SH-SY5Y (cell line): ENCODE measurements around the gene PSTPIP1.

Experiments
- GATA2 ChIP-seq: IDR thresholded peaks from 2 replicates; pipeline ENCODE4 v1.6.1; 2011; ENCODE audit warnings: mild to moderate bottlenecking, low read depth, low read length
- GATA3 ChIP-seq: IDR thresholded peaks from 2 replicates; pipeline ENCODE4 v1.6.1; 2011; ENCODE audit warnings: low read depth, mild to moderate bottlenecking, low read length, moderate library complexity

Gene PSTPIP1

DNA sequence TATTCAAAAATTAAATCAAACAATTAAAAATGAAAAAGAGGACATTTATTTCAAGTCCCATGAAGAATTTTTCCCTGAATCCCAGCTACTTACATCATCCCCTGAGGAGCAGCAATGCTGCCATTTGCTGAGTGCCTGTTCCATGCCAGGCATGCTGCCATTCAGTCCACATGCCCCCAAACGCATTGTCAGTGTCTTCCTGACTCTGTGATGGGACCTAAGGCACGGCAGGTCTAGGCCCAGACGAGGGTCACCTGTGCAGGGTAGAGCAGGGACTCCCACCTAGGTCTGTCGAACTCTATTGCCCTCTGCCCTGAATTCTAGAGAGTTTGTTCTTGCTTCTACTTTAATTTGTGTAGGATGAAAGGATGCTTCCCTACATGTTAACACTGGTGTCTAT is 7.0 kb downstream of the PSTPIP1 start:
- TF ChIP-seq GATA3 (no peak), GATA2 (no peak)

DNA sequence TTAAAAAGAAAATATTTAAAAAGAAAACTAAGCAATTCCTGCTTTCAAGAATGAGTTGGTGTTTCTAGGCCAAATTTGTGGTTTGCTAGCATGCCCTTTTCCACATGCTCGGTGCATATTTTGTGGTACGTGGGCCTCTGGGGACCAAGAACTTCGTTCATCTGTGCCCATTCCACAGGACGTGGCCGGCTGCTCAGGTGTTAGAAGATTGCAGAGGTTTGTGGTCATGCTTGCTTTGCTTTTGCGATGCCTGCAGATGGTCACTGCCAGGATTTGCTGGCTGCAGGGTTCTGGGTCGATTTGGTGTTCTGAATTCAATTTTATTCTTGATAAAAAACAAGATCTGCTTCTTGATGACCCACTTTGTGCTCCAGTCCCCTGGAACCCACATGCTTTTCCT is 7.5 kb downstream of the PSTPIP1 start:
- no peak for TF ChIP-seq GATA2
- no peak for TF ChIP-seq GATA3

- no peak for TF ChIP-seq GATA2
- no peak for TF ChIP-seq GATA3
Observed at GRCh38 chr15:77002954-77003912, 8.3 kb downstream of the PSTPIP1 start.

DNA sequence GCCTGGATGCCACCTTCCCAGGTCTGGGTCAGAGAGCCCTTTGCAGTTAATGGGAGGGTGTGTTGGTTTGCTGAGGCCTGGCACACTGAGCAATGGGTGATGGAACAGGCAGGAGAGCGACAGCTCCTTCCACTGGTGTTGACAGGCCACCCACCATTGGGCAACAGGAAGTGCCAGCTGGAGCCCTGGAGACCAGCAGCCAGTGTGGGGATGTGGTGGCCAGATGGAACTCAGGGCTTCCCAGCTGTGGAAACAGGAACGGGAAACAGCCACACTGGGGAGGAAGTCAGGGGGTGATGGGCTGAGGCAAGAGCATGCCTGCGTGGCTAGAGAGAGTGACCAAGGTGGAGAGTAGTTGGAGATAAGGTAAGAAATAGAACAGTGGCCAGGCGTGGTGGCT is 9.3 kb downstream of the PSTPIP1 start:
- no peak for TF ChIP-seq GATA2
- no peak for TF ChIP-seq GATA3

- TF ChIP-seq GATA3 (no peak), GATA2 (no peak)
Observed at GRCh38 chr15:77009176-77009575, 14.2 kb downstream of the PSTPIP1 start.

- no peak for TF ChIP-seq GATA3
Observed at GRCh38 chr15:77009646-77010311, 14.9 kb downstream of the PSTPIP1 start.

DNA sequence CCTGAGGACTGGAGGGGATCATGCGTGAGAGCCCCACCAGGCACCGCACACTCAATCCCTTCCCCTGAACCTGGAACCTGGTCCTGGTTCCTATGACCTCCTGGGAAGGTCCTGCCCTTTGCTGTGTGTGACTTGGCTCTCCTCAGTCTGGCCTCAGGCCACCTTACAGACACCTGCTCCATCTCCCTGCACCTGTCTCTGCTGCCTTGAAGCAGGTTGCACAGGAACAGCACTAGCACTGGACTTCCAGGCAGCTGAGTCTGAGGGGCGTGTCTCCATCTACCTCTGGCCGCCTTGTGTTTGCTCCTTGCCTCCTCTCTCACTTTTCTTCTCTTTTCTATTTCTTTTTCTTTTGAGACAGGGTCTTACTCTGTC is 15.4 kb downstream of the PSTPIP1 start:
- TF ChIP-seq GATA3 (no peak), GATA2 (no peak)

GRCh38 chr15:77010857-77011256 is 15.9 kb downstream of the PSTPIP1 start:
- TF ChIP-seq GATA2: no peak
- TF ChIP-seq GATA3: no peak

GRCh38 chr15:77012117-77012712 is 17.3 kb downstream of the PSTPIP1 start:
- no peak for TF ChIP-seq GATA3
- no peak for TF ChIP-seq GATA2

GRCh38 chr15:77012868-77013267 is 17.9 kb downstream of the PSTPIP1 start:
- TF ChIP-seq GATA2: no peak

DNA sequence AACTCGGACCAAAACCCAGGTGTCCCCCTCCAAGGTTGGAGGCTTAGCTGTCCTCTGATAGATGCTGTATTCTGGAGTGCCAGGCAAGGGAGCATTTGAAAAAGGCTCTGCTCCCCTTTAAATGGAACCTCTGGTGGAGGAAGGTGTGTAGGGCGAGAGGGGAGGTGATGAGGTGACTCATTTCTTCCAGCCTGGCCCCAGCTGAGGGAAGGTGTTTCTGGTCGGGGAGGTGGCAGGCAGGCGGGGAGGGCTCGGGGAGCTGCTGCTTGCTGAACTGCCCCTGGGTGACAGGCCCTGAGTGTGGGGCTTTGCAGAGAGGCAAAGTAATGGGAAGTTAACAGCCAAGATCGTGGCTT is 18.8 kb downstream of the PSTPIP1 start:
- TF ChIP-seq GATA2 (no peak), GATA3 (no peak)

GRCh38 chr15:77014132-77015081 is 19.5 kb downstream of the PSTPIP1 start:
- TF ChIP-seq GATA2: no peak
- TF ChIP-seq GATA3: no peak

DNA sequence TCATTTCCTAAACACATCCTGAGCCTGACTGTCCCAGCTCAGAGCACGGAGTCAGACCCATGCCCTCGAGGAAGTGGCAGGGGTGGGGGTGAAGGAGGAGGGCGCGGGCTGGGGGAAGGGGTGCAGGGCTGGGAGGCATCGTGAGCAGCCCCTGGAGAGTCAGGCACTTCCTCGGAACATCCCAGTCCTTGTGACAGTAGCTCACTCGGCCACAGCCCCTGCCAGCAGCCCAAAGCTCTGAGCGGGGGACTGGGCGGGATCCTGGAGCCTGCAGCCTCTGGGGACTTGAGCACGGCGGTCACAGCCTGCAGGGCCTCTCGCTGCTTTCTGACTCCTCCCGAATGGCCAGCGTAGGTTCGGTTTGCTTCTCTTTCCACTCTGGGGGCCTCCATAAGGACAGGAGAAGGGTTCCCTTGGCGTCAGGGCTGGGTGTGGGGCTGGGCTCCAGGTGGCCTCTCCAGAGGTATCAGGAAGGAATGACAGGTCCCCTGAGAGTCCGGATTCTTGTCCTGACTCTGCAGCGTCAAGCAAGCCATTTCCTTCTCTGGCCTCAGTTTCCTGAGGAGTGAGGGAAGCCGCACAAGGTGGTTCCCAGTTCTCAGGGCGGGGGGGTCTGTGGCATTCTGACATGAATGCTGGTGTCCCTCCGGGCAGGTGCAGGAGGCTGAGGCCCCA is 20.9 kb downstream of the PSTPIP1 start:
- no peak for TF ChIP-seq GATA2
- TF ChIP-seq GATA3: no peak
